HG02852 (cell line): ENCODE results near the gene ALKBH6.

Experiments used
- ATAC-seq: cut with Tn5 transposase; IDR thresholded peaks from one replicate; pipeline ENCODE4 v1.9.1; 2021; ENCODE audit warnings: mild to moderate bottlenecking, moderate library complexity; ENCODE audit not compliant: unreplicated experiment

Gene ALKBH6

DNA sequence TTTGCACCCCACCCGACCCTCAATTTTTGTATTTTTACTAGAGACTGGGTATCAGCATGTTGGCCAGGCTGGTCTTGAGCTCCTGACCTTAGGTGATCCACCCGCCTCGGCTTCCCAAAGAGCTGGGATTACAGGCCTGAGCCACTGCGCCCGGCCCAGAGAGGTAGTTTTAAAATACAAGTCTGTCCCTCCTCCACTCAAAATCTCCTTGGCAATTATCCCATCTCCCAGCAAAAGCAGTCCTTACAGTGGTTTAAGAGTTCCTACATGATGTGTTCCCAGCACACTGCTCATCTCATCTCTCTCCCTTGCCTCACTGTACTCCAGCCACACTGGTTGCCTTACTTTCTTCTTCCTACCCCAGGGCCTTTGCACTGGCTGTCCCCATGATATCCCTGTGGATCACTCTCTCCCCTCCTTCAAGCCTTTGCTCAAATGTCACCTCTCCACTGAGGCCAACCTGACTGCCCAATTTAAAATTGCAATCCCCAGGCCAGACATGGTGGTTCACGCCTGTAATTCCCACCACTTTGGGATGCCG lies 53.5 kb downstream of the ALKBH6 start:
- no peak for ATAC-seq

DNA sequence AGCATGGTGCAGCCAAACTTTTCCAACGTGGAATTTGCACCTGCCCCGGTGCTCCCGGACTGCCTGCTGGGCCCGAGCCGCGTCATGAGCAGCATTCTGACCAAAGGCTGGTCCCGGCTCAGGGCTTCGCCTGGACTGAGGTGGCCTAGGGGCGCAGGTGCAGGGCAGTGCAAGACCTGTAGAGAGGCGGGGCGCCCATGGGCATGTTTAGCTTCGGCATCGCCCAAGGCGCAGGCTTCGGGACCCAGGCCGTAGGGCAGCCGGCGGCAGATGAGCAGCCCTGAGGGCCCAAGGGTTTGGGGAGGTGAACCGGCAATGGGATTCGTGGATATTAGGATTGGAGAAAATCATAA lies 54.1 kb downstream of the ALKBH6 start:
- ATAC-seq, result no peak
